ENCODE results near the gene RPS15.
"Not testable (repeated sequence)": the region's sequence is repeated elsewhere in the genome, so short reads cannot be mapped to it uniquely, and the experiment has no call there.

Gene RPS15

GRCh38 chr19:1439525-1440417 lies 1.6 kb downstream of the RPS15 start:
- H2BK5ac ChIP-seq (ENCODE audit: low read depth, low read length, poor library complexity); H4K8ac ChIP-seq (ENCODE audit: low read depth, low read length); H4K91ac ChIP-seq (ENCODE audit: low read depth, low read length); H4K12ac ChIP-seq (ENCODE audit: low read depth, low read length); H3K14ac ChIP-seq (ENCODE audit: low read length); H3K18ac ChIP-seq (ENCODE audit: low read length); H2BK120ac ChIP-seq (ENCODE audit: insufficient read depth, low read length, poor library complexity); DNase-seq; H3K4me1 ChIP-seq (ENCODE audit: control insufficient read depth in 1 of 2, insufficient read depth in 2 of 2, low read length in 2 of 2); H2AK5ac ChIP-seq (ENCODE audit: low read length); H3K79me1 ChIP-seq (ENCODE audit: low read length); H2AFZ ChIP-seq (ENCODE audit: insufficient read depth, low read length, poor library complexity); H2BK12ac ChIP-seq (ENCODE audit: low read length); H3K9me3 ChIP-seq (ENCODE audit: insufficient read depth, low read depth, low read length); H3K27ac ChIP-seq (ENCODE audit: low read depth, low read length); H3K27me3 ChIP-seq (ENCODE audit: insufficient read depth, low read length); H3K23ac ChIP-seq (ENCODE audit: low read length): not testable (repeated sequence)
- H3K79me2 ChIP-seq (ENCODE audit: control insufficient read depth, insufficient read depth, low read length, poor library complexity), result peaks cover 14% of the 10 kb centered on the region
- peak overlapping the region; percentile 59 for H3K4me2 ChIP-seq (ENCODE audit: low read length)
- H3K36me3 ChIP-seq (ENCODE audit: control insufficient read depth in 1 of 2, insufficient read depth in 2 of 2, low read length in 2 of 2), result peaks cover 39 to 42% of the 10 kb centered on the region in 2 experiments
- WGBS (ENCODE audit: extremely low coverage, insufficient coverage, insufficient read length), result no CpG with 5 or more reads among the region's 57 CpGs
- peak overlapping the region; percentile 76 for H3K9ac ChIP-seq (ENCODE audit: low read length)
- H3K4ac ChIP-seq (ENCODE audit: low read depth, low read length), result peak overlapping the region; percentile 99
- H3K4me3 ChIP-seq (ENCODE audit: low read depth, low read length), result peak overlapping the region; percentile 55

- Histone ChIP-seq H2BK120ac (ENCODE audit: insufficient read depth, low read length, poor library complexity) (no peak overlapping the region), H3K9ac (ENCODE audit: low read length) (no peak overlapping the region), H3K4ac (ENCODE audit: low read depth, low read length) (peak overlapping the region; percentile 28), H4K12ac (ENCODE audit: low read depth, low read length) (peak overlapping the region; percentile 5), H3K27ac (ENCODE audit: low read depth, low read length) (no peak overlapping the region), H3K4me2 (ENCODE audit: low read length) (no peak overlapping the region), H3K79me1 (ENCODE audit: low read length) (peaks cover 6% of the 10 kb centered on the region), H2BK5ac (ENCODE audit: low read depth, low read length, poor library complexity) (no peak overlapping the region), H4K91ac (ENCODE audit: low read depth, low read length) (no peak overlapping the region), H3K79me2 (ENCODE audit: control insufficient read depth, insufficient read depth, low read length, poor library complexity) (peaks cover 14% of the 10 kb centered on the region), H3K18ac (ENCODE audit: low read length) (no peak overlapping the region), H3K4me3 (ENCODE audit: low read depth, low read length) (peak overlapping the region; percentile 14), H4K8ac (ENCODE audit: low read depth, low read length) (no peak overlapping the region), H3K4me1 (ENCODE audit: control insufficient read depth in 1 of 2, insufficient read depth in 2 of 2, low read length in 2 of 2) (peaks cover 11 to 14% of the 10 kb centered on the region in 2 experiments), H3K36me3 (ENCODE audit: control insufficient read depth in 1 of 2, insufficient read depth in 2 of 2, low read length in 2 of 2) (peaks cover 37 to 39% of the 10 kb centered on the region in 2 experiments), H3K14ac (ENCODE audit: low read length) (no peak overlapping the region), H3K9me3 (ENCODE audit: insufficient read depth, low read depth, low read length) (no peaks in the 10 kb centered on the region), H2BK12ac (ENCODE audit: low read length) (no peak overlapping the region), H3K27me3 (ENCODE audit: insufficient read depth, low read length) (peaks cover under 1% of the 10 kb centered on the region), H2AFZ (ENCODE audit: insufficient read depth, low read length, poor library complexity) (peak overlapping the region; percentile 60), H3K23ac (ENCODE audit: low read length) (no peak overlapping the region), H2AK5ac (ENCODE audit: low read length) (no peak overlapping the region)
- no CpG with 5 or more reads among the region's 15 CpGs for WGBS (ENCODE audit: extremely low coverage, insufficient coverage, insufficient read length)
- no peak for DNase-seq
These were observed 2.2 kb downstream of the RPS15 start for GRCh38 chr19:1440418-1440801.

- Histone ChIP-seq H2AFZ (ENCODE audit: insufficient read depth, low read length, poor library complexity) (no peak overlapping the region), H3K9me3 (ENCODE audit: insufficient read depth, low read depth, low read length) (no peaks in the 10 kb centered on the region), H3K9ac (ENCODE audit: low read length) (peak overlapping the region; percentile 21), H3K27ac (ENCODE audit: low read depth, low read length) (no peak overlapping the region), H3K79me2 (ENCODE audit: control insufficient read depth, insufficient read depth, low read length, poor library complexity) (peaks cover 14% of the 10 kb centered on the region), H3K36me3 (ENCODE audit: control insufficient read depth in 1 of 2, insufficient read depth in 2 of 2, low read length in 2 of 2) (peaks cover 34 to 35% of the 10 kb centered on the region in 2 experiments), H3K14ac (ENCODE audit: low read length) (no peak overlapping the region), H3K18ac (ENCODE audit: low read length) (peak overlapping the region; percentile 42), H2BK120ac (ENCODE audit: insufficient read depth, low read length, poor library complexity) (no peak overlapping the region), H2BK12ac (ENCODE audit: low read length) (no peak overlapping the region), H4K12ac (ENCODE audit: low read depth, low read length) (no peak overlapping the region), H3K27me3 (ENCODE audit: insufficient read depth, low read length) (peaks cover 5% of the 10 kb centered on the region), H3K4me2 (ENCODE audit: low read length) (no peak overlapping the region), H3K4me1 (ENCODE audit: control insufficient read depth in 1 of 2, insufficient read depth in 2 of 2, low read length in 2 of 2) (peaks cover 12 to 16% of the 10 kb centered on the region in 2 experiments), H4K91ac (ENCODE audit: low read depth, low read length) (no peak overlapping the region), H2AK5ac (ENCODE audit: low read length) (no peak overlapping the region), H2BK5ac (ENCODE audit: low read depth, low read length, poor library complexity) (no peak overlapping the region), H3K79me1 (ENCODE audit: low read length) (peaks cover 6% of the 10 kb centered on the region), H4K8ac (ENCODE audit: low read depth, low read length) (no peak overlapping the region), H3K4me3 (ENCODE audit: low read depth, low read length) (no peak overlapping the region), H3K4ac (ENCODE audit: low read depth, low read length) (no peak overlapping the region), H3K23ac (ENCODE audit: low read length) (no peak overlapping the region)
- WGBS (ENCODE audit: extremely low coverage, insufficient coverage, insufficient read length), result no CpG with 5 or more reads among the region's 9 CpGs
- no peak for DNase-seq
These were observed 2.8 kb downstream of the RPS15 start for GRCh38 chr19:1441022-1441426.

- no peak overlapping the region for H2AK5ac ChIP-seq (ENCODE audit: low read length)
- no peak overlapping the region for H4K12ac ChIP-seq (ENCODE audit: low read depth, low read length)
- WGBS (ENCODE audit: extremely low coverage, insufficient coverage, insufficient read length), result no CpG with 5 or more reads among the region's 25 CpGs
- peaks cover 13% of the 10 kb centered on the region for H3K27me3 ChIP-seq (ENCODE audit: insufficient read depth, low read length)
- H3K4ac ChIP-seq (ENCODE audit: low read depth, low read length), result no peak overlapping the region
- H2BK12ac ChIP-seq (ENCODE audit: low read length), result no peak overlapping the region
- H3K4me3 ChIP-seq (ENCODE audit: low read depth, low read length), result no peak overlapping the region
- peaks cover 14% of the 10 kb centered on the region for H3K79me2 ChIP-seq (ENCODE audit: control insufficient read depth, insufficient read depth, low read length, poor library complexity)
- no peak overlapping the region for H3K18ac ChIP-seq (ENCODE audit: low read length)
- no peak overlapping the region for H2BK5ac ChIP-seq (ENCODE audit: low read depth, low read length, poor library complexity)
- no peak overlapping the region for H3K27ac ChIP-seq (ENCODE audit: low read depth, low read length)
- no peak overlapping the region for H4K91ac ChIP-seq (ENCODE audit: low read depth, low read length)
- H3K14ac ChIP-seq (ENCODE audit: low read length), result no peak overlapping the region
- no peak overlapping the region for H2AFZ ChIP-seq (ENCODE audit: insufficient read depth, low read length, poor library complexity)
- no peaks in the 10 kb centered on the region for H3K9me3 ChIP-seq (ENCODE audit: insufficient read depth, low read depth, low read length)
- no peak overlapping the region for H3K23ac ChIP-seq (ENCODE audit: low read length)
- H4K8ac ChIP-seq (ENCODE audit: low read depth, low read length), result no peak overlapping the region
- H3K4me1 ChIP-seq (ENCODE audit: control insufficient read depth in 1 of 2, insufficient read depth in 2 of 2, low read length in 2 of 2), result peaks cover 12 to 21% of the 10 kb centered on the region in 2 experiments
- no peak overlapping the region for H3K9ac ChIP-seq (ENCODE audit: low read length)
- peaks cover 34 to 35% of the 10 kb centered on the region in 2 experiments for H3K36me3 ChIP-seq (ENCODE audit: control insufficient read depth in 1 of 2, insufficient read depth in 2 of 2, low read length in 2 of 2)
- peaks cover 6% of the 10 kb centered on the region for H3K79me1 ChIP-seq (ENCODE audit: low read length)
- DNase-seq, result no peak
- no peak overlapping the region for H2BK120ac ChIP-seq (ENCODE audit: insufficient read depth, low read length, poor library complexity)
- no peak overlapping the region for H3K4me2 ChIP-seq (ENCODE audit: low read length)
These were observed 3.7 kb downstream of the RPS15 start for GRCh38 chr19:1441677-1442438.

Data from trophoblast cell (in vitro differentiated cells and primary cell).